NCI-H1417 treated with DMSO at 0.1 percent for 48 hours (cell line): ENCODE results near the gene GAL3ST3.
A peak's percentile ranks its signal among the peaks of the same experiment; 100 is the strongest.
"Not testable (repeated sequence)": the region's sequence is repeated elsewhere in the genome, so short reads cannot be mapped to it uniquely, and the experiment has no call there.

Experiments used
- DNase-seq: peaks from one replicate; lab custom pipeline; 2025; lab: John Stamatoyannopoulos, UW

GAL3ST3 gene

DNA sequence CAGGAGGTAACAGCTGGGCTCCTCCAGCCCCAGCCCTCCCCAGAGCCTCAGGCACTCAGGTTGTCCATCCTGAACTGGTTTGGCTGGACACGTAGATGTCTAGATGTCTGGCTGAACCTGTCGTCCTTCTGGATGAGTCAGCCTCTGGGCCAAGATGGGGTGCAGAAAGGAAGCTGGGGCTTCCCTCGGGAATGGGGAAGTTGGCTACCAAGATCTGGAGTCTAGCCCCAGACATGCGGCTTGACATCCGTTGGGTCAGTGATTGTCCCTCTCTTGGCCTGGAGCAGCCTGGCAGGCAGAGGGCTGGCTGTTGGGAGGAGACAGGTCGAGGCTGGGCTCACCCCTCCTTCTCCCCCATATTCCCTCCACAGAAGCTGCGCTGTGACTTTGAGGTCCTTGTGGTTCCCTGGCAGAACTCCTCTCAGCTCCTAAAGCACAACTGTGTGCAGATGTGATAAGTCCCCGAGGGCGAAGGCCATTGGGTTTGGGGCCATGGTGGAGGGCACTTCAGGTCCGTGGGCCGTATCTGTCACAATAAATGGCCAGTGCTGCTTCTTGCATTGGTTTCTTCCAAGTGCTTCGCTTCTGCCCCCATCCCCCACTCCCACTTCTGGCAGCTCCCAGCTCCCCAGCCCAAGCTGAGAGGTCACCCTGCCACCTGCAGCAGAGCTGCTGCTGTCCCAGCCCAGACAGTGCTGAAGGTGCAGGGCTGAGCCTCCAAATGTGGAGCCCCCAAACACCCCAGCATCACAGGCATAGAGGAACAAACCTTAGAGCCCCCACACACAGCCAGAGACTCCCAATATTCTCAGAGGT, 35.8 kb downstream of the GAL3ST3 start:
- no peak for DNase-seq

GRCh38 chr11:66012371-66012945, 36.5 kb downstream of the GAL3ST3 start:
- no peak for DNase-seq

DNA sequence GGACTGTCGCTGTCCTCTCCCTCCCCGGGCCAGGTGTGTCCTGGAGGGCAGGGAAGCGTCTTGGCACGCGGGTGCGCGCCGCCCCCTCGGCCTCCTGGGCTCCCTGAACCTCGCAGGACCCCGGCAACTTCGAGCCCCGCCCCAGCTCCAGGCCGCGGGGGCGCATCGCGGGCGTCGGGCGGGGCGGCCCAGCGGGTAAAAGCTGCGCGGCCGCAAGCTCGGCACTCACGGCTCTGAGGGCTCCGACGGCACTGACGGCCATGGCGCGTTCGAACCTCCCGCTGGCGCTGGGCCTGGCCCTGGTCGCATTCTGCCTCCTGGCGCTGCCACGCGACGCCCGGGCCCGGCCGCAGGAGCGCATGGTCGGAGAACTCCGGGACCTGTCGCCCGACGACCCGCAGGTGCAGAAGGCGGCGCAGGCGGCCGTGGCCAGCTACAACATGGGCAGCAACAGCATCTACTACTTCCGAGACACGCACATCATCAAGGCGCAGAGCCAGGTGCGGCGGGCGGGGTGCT, 37.1 kb downstream of the GAL3ST3 start, which contains the start of gene CST6:
Gene CST6, plus strand, starts transcription at position 224 of the 519 bp plus-strand sequence. Its CDS starts 37 bp downstream, at position 261.
- DNase-seq: no peak

GRCh38 chr11:66011239-66011784, 37.6 kb downstream of the GAL3ST3 start:
- no peak for DNase-seq

DNA sequence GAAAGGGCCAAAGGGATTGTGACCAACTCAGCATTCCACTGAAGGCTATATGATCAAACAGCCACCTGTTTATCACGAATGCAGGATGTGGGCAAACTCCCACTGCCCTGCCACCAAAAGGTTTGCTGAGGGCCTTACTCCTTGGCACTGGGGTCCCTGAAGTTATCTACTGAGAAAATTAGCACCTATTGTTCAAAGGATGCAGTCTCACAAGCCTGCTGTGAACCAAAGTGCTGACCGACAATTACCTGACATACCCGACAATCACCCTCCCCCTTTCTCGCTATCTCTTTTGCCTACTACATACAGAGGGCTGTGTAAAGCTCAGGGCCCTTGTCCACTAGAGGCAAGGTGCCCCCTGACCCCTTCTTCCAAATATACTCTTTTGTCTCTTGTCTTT, 38.9 kb downstream of the GAL3ST3 start:
- not testable (repeated sequence) for DNase-seq

DNA sequence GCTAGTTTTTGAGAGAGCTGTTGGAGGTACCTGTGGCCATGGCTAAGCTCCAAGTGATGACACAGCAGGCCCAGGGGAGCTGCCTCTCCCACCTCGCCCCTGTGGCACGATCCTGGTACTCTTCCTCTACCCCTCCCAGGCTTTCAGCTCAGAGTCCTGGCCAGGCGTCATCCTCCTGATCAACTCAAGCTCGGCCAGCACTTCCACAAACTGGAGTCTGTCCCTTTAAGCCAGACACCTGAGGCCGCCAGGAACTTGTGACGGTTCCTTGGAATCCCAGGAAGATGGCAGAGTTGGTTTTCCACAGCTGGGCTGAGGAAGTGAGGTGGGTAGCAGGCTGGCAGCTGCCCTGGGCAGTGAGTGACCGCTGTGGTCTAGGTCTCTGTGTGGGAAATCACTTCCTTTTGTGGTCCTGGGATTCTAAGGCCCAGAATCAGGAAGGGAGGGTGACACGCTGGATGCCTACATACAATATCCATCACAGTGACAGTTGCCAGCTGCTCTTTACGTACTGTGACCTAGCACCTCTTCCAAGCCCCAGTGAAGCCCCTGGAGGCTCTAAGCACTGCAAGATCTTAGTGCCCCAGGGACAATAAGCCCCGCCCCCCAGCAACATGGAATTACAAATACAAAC, 40.4 kb downstream of the GAL3ST3 start:
- DNase-seq: no peak

- no peak for DNase-seq
These were observed 40.9 kb downstream of the GAL3ST3 start for GRCh38 chr11:66008095-66008467.

DNA sequence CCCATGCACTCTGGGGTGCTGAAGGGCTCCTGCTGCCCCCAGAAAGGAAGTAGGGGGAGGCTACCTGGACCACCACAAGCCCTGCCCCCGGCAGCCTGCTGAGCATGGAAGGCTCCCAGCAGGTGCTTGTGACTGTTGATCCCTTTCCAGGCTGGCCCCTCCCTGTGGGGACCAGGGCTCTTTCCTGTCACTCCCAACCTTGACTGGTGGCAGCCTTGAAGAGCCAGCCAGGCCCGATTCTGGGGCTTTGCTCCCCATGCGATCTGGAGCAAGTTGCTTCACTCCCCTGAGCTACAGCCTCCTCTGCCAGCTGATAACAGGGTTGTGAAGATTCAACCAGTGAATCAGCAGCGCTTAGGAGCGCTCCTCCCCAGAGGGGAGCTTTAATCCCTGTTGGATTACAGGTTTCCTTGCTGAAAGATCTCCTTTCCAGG, 41.7 kb downstream of the GAL3ST3 start:
- DNase-seq: no peak

DNA sequence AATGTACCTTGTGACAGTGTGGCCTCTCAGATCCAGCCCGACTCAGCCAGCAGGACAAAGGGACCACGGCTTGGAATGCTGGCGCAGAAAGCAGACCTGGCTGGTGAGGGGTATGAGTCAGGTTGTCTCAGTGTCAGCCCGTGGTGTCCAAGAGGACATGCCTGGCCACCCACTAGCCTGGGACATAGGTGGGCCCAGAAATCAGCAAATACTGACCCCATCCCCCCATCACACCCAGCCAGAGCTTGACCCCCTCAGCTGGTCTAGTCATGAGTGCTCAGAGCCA, 42.1 kb downstream of the GAL3ST3 start:
- DNase-seq: no peak

- no peak for DNase-seq
These were observed 42.6 kb downstream of the GAL3ST3 start for GRCh38 chr11:66006134-66006890.

DNA sequence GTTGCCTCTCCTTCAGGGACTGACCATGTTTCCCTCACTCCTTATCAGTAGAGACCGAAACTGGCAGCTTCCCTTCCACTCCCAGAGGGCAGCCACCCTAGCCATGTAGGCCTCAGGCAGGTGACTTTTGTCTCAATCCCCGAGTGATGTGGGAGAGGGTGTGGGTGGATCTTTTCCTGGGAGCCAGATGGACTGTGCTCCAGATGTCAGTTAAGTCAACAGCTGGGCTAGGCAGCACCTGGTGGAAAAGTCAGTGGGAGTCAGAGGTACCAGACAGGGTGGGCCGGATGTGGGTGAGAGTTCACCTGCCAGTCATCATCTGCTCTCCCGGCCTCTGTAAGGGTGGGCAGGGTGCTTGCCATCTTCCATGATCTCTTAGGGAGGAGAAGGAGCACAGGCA, 44.8 kb downstream of the GAL3ST3 start:
- no peak for DNase-seq

DNA sequence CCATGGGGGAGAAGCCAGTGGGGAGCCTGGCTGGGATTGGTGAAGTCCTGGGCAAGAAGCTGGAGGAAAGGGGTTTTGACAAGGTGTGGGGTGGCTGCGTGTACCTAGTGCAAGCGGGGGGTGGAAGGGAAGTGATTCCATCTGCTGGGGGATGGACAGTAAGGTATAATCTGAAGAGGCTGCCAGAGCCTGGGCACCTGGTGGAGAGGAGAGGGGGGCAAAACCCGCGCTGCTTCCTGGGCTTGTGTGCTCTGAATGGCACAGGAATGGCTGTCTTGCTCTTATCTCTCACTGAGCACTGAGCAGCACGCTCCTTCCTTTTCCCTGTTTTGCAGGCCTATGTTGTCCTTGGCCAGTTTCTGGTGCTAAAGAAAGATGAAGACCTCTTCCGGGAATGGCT, 45.7 kb downstream of the GAL3ST3 start:
- no peak for DNase-seq

- DNase-seq: no peak
These were observed 46.2 kb downstream of the GAL3ST3 start for GRCh38 chr11:66002648-66003225.

DNA sequence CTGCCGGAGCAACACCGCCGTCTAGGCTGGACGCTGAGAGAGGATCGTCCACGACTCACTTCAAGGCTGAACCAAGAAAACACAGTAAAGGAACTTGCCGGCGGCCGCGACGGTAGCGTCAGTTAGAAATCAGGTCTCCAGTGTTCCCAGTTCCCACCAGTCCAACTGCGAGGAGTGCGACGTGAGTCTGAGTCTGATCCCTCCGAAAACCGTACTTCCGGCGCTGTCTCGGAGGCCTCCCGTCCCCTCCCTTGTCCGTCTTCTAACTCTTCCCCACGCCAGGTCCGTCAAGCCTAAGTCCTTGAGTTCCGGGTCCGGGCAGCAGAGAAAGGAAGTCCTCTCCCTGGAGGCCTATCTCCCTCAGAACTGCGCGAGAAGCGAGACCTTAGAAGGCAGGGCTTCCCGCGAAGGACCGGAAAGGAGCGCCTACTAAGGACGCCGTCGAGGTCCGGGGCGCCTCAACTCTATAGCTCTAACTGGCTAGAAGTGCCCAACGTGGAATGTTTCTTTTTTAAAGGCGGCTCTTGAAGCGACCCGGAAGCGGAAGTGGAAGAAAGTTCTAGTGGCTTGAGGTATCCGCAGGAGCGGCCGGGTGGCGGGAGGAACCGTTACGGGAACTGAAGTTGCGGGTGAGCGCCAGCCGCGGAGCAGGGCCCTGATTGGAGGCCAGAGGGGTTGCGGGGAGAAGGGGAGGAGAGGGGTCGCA, 46.9 kb downstream of the GAL3ST3 start, which contains the start of the genes BANF1 and EIF1AD:
Gene BANF1, plus strand, starts transcription at position 562 of the 706 bp plus-strand sequence. CDS start 748 bp downstream, outside the sequence.
Gene EIF1AD, minus strand, starts transcription at position 216 of the 706 bp plus-strand sequence. CDS start 1,768 bp downstream, outside the sequence.
- peak; percentile 91 for DNase-seq

GRCh38 chr11:65997286-65997685, 51.7 kb downstream of the GAL3ST3 start:
- DNase-seq: no peak

GRCh38 chr11:65992056-65992455, 56.9 kb downstream of the GAL3ST3 start:
- DNase-seq: no peak
